Activated CD4-positive, alpha-beta T cell treated with anti-CD3 and anti-CD28 coated beads, Interleukin-2, amount 50 U/mL, for 1 hour (primary cell): ENCODE results near the gene CDH10.

Experiments used
- DNase-seq: peaks from one replicate; pipeline ENCODE4 v3.0.0-alpha.2; 2020

CDH10 gene

DNA sequence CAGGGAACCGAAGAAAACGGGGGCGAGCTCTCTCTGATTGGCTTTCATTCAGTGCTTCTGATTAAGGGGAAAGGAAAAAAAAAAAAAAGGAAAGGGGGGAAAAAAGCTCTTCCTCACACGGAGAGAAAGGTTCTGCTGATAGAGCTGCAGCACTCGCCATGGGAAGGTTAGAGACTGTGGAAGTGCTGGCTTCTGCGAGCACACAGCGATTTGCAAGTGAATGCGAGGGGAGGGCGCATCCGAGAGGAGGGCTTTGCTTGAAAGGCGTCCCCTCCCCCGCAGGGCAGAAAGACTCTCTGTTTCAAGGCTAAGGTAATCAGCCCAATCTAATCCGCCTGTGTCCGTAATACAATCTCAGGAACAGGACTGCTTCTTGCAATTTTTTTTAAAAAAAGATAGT lies at the start of gene CDH10:
TSS of gene CDH10 (minus strand) at position 218 of the 400 bp plus-strand sequence. CDS start 51,488 bp downstream, outside the sequence.
- no peak for DNase-seq

DNA sequence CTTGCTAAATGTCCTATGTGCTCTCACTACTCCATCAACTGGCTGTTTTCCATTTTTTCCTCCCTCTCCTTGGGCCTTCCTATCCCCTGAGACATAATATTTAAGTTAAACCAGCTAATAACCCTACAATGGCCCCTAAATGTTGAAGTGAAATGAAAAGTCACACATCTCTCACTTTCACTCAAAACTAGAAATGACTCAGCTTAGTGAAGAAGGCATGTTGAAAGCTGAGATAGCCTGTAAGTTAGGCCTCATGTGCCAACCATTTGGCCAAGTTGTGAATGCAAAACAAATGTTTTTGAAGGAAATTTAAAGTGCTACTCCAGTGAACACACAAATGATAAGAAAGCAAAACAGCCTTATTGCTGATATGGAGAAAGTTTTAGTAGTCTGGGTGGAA lies 48.8 kb upstream of the CDH10 start:
- no peak for DNase-seq

DNA sequence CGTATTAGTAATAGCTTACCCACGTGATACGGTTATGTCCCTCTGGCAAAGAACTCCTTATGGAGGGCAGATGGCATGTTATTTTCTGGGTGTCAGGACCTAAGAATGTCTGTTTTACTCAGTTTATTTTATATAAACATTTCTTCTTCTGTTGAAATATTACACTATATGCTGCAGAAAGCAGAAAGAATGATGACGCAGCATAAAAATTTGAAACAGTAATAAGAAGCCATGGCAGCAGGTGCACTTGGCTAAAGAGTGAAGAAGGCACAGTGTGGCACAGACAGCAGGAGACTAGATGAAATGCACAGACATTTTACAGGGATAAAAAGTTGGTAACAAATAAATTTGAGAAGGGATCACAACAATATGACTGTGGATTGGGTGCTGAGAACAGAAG lies 46.3 kb upstream of the CDH10 start:
- no peak for DNase-seq

DNA sequence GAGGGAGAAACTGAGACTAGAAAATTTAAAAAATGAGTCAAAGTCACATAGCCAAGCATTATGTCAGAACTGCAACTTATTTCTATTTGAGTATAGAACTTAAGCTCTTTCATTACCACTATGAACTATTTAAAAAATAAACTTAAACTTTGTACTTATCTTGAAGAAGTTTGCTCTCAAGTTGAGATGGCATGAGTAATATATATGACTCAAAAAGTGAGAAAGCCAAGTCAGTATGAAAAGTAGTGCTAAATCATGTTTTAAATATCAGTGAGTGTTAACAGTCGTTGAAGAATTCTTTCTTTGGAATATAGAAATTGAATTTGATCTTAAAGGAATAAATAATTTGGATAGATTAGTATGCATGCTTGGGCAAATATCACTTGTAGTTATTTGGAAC lies 36.3 kb upstream of the CDH10 start:
- no peak for DNase-seq

DNA sequence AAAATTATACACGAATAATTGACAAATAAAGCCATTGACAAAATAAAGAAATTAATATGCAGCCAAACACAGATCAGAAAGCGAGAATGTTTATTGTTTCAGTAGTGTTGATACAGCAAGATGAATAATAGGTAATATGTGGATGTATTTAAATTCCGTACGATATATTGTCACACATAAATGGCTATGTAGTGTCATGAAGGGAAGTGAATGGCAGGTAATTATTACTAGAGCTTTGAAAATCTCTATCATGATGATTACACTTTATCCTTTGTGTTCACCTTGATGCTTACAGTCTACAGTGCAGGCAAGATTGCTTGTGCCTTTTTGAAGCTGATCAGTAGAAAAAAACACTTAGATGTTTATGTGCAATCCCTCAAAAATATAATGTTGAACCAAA lies 23.3 kb upstream of the CDH10 start:
- DNase-seq = no peak

DNA sequence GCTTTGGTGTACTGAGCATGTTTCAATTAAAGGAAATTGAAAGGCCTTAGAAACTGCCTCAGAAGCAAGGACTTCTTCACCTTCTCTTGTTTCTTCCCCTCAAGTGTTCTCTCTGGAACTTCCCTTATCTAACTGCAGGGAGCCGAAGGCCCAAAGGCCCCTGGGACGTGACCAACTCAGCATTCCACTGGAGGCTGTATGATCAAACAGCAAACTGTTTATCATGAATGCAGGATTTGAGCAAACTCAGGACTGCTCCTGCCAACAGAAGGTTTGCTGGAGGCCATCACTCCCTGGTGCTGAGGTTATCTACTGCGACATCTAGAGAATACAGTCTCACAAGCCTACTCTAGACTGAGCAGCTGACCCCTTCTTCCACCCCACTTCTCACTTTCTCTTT lies 4.8 kb upstream of the CDH10 start:
- no peak for DNase-seq

DNA sequence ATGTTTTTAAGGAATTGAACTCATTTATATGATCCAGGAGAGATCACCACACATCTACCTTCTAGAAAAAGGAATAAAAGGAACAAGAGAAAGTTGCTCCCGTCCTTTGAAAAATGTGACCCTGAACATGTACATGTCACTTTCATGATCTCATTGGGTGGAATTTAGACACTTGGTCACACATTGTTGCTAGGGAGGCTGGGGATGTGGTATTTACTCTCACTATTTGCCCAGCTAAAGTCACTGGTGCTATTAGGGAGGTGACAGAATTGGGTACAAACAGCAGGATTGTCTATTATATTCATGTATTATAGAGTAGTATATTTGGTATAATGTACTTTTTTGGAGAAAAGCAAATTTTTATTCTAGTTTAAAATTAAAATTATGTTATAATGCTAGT lies 2.1 kb upstream of the CDH10 start:
- DNase-seq = no peak

DNA sequence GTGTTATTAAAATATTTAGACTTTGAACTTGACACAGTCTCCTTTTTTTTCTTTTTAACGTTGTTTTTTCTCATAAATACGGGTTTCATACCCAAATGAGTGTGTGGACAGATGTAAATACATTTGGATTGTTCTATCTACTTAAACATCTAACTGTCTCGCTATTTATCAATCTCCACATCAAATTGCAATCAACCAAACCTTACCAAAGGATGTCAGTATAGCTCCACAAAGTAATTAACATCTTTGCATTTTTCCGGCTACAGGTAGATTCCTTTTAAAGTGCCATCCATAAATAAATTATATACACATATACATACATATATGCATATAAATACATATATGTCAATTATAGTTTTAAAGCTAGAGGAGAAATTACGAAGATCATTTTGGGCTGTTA lies 705 bp upstream of the CDH10 start:
- DNase-seq = no peak

DNA sequence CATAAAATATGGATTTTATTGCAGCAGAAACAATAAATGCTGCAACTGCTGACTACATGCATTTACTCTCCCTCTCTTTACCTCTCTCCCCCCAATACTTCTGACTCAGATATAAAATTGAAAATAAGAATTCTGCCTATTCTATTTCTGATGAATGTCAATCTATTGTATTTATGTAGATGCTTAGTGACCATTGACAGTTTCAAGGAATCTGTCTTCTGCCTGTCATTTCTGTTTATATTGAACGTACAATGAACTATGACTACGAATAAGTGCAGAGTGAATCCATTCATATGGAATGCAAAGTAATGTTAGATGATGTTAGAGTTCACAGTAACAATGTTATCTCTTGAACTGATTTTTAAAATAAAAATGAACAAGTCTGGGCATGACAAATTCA lies 898 bp downstream of the CDH10 start:
- no peak for DNase-seq

DNA sequence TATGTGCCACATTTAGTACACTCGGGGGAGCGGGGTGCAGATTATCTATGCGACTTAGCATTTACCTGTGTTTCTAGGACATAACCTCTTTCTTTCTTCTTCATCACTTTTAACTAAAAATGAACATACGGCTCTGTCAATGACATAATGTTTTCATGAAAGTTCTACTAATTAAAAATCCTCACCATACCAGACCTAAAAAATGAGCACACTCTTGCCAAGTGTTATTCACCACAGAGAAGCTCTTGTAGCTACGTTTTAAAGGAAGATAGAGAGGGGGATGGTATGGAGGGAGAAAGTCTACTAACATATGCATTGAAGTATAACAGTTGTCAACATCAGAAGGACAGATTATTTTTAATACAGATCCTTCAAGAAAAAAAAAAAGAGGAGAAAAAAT lies 1.6 kb downstream of the CDH10 start:
- DNase-seq = no peak

DNA sequence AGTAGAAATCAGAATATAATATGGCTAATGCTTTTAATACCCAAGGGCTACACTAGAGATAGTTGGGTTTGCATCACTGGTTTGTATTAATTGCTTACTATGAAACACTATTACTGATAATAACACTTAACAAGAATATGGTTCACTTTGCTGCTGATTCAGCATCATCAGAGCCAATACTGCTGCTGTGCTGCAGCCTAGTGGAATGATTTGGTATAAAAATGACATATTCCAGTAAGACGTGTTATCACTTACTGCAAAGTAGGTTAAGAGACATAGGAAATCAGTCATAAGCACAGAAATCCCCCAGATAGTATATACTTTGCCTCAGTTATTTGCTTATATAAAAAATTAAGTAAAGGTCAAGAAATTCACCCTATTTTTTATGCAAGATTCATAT lies 2.8 kb downstream of the CDH10 start:
- DNase-seq = no peak

DNA sequence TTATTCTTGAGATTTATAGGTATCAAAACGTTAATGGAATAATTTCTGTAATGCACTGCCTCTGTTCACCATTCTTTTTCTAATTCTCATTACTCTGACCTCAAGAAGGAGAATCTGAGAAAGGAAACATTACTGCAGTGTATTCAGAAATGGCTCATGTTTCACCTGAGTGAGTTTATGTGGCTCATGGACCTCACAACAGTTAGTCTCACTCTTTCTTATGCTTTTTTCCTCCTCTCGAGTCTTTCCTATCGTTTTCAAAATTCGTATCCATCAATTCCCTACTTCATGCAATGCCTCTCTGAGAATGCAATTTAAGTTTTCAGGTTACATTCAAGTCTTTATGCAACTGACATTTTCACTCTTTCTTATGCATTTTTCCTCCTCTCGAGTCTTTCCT lies 9.6 kb downstream of the CDH10 start:
- DNase-seq = no peak

DNA sequence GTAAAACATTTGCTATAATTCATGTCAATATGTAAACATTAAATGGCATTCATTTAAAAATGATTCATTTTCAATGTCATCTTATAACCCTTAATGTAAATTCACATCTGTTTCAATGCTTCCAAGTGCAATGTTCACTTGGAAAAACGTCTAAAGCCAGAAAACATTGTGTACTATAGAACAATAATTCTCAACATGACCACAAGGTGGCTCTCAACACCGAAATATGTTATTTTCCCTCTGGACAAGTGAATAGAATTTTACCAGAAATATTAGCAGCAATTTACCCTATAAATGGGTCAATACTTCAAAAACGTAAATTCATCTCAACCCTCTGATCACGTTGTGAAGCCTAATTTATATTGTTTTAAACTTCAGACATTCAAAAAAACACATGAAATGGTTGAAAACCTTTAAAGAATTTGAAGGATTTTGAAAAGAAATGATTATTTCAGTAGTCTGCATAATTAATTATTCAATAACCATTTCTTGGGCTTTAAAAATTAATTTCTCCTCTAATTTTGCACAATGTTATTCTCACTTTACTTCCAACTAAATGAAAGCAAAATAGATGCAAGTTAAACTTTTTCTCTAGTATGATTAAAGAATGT lies 11.0 kb downstream of the CDH10 start:
- no peak for DNase-seq

DNA sequence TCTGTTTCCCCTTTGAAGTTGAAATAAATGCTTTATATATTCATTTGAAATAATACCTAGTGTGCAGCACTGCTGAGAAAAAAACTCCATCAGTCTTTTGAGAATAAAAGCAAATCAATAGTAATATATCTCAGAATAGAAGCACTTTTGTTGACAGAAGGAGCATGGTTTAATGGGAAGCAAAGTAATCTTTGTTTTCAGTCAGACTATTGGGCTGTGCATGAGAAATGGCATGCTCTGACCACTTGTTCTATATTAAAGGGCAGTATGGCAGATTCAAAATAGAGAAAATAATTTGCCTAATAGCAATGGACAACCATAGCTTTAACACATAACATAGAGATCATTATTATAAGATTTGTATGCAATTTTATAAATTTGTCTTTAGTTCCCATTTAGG lies 12.4 kb downstream of the CDH10 start:
- no peak for DNase-seq

DNA sequence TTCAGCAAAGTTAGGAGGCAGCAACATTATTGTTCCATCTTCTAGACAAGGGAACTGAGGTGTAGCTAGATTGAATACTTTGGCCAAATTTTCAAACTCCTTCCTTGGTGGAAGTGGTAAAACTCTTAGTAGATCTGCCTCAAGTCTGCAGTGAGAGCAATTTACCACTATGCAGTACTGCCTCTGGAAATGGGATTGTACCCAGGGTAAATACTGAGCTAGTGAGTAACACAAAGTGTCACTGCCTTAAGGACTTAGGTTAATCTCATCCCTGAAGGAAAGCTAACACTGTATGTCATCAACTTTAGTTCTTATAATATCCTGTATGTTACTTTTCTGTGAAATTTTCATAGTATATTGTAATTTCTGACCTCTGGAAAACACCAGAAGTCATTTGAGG lies 13.9 kb downstream of the CDH10 start:
- no peak for DNase-seq

DNA sequence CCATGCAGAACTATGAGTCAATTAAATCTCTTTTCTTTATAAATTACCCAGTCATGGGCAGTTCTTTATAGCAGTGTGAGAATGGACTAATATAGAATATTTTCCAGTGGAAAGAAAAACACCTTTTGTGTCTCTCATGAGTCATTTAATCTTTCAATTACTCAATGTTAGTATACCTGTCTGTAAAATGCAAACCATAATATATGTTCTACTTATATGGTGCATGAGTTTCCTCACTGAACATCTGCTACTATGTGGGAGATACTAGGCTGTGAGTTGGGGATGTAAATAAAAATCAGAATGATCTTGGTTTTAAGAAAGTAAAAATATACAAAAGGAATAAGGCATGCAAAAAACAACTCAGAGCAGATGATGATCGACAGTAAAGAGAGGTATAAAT lies 15.0 kb downstream of the CDH10 start:
- DNase-seq = no peak

DNA sequence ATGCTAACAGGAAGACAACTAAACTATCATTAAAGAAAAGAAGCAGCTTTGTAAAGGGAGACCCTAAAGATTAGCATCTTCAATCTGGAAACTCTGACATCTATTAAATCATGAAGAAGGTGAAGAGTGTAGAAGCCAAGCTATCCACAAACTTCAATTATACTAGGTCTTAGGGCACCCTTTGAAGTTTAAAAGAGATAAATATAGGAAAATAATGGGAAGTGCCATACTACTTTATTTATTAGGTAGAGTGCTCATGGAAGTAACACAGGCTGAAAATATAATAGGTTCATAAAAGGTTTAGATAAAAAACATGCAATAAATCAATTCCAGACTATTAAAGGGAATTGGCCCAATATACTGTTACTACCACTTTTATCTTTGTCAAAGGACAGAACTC lies 19.9 kb downstream of the CDH10 start:
- no peak for DNase-seq

DNA sequence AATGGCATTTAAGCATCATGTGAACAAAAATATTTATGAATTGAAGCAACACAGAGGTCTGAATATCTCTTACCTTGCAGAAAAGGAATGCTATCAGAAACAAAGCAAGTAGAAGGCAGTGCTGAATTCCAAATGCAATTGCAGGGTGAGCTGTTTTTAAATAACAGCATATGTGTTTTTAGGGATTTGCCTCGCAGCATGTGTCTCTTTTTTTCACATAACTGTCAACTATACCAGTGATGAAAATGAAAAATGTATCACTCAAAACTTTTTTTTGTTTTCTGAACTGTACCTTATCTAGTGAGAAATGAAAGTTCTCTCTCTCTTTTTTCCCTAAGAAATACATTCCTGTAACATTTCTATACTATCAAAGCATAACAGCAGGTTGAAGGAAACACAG lies 21.2 kb downstream of the CDH10 start:
- DNase-seq = no peak

DNA sequence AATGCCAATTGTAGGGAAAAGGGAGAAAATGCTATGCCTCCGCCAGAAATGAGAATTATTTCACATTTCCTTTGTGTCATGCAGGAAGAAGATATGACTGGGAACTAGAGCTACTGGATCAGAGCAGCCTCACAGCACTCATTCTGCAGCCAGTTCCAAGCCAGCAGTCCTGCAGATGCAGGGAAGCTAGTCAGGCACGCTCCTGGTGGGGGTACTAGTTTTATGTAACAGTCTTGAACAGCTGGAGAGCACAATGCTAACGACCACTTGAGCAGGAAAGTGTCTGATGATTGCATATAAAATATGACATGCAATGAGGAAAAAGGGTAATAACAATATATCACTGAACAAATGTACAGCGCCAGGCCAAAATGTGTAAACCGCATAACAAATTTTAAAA lies 21.7 kb downstream of the CDH10 start:
- DNase-seq = no peak

DNA sequence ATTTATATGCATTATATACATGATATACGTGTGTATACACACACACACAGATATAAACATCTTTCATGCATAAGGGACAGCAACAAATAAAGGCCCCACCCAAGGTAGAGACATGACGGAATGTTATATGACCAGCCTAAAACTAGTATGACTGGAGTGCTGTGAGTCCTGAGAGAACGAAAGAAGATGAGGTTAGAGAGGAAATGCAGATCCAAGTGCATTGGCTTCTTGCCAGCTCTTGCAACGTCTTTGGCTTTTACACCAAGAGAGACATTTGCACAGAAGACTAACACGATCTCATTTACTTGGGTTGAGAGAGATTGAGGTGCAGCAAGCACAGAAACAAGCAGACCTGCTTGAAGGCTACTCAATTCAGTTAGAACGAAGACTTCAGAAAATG lies 23.0 kb downstream of the CDH10 start:
- no peak for DNase-seq

DNA sequence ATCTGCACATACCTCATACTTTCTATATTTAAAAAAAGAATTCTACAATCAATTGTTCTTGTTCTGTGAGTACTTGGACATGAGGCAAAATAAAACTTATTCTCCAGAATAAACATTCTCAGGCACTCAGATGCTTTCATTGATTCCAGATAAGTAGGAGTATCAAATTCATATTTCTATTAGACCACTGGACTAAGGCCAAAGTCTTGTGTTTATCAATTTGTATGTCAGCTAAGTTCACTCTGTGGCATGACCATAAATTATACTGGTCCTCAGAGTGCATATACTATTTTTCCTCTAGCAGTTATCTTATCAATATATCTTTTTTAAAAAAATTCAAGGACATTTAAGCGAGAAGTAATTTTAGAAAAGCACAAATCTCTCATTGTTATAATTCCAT lies 28.2 kb downstream of the CDH10 start:
- DNase-seq = no peak

DNA sequence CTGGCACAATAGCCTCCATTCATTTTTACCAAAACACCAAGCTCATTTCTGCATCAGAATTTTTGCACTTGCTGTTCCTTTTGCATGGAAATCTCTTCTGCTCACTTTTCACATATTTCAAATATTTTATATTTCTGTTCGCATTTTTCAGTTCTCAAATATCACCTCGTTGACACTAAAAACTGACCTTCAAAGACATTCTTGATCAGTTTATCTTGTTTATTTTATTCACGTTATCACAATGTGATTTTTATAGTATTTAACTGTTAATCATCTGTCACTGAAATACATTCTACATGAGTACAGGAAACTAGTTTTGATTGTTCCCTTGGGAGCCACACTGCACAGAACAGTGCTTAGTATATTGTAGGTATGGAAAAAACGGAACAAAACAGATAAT lies 29.6 kb downstream of the CDH10 start:
- DNase-seq = no peak

DNA sequence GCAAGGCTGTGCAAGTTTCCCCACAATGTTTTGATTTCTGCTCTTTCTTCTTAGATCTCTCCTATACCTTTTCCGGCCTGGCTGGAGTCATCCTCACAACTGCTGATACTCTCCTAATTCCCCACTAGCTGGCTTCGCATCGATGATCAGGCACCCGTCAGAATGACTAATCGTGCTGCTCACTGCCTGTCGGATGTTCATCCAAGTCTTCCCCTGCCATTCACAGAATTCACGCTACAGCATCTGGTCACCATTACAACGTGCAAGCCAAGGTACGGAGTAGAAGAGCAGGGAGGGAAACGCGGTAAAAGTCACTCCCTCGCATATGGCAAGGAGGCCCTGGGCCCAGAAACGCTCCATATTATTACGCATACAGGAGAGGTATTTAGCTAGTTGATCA lies 35.1 kb downstream of the CDH10 start:
- DNase-seq = no peak

DNA sequence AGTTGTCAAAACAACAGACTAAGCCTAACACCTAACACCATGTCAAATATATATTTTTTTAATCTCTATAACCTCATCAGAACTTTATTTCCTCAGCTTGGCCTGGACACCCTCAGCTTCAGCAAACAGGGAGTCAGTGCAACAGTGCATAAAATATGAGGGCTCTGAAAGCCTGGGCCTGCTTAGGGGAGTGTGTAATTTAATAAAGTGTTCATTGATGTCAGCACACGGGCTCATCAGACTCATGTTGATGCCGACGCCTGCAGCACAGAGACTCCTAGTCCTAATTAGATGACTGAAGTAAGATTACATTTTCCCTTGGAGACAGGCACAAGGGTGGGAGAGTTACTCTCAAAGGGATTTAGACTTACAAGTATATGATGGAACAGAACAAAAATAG lies 37.8 kb downstream of the CDH10 start:
- DNase-seq = no peak

DNA sequence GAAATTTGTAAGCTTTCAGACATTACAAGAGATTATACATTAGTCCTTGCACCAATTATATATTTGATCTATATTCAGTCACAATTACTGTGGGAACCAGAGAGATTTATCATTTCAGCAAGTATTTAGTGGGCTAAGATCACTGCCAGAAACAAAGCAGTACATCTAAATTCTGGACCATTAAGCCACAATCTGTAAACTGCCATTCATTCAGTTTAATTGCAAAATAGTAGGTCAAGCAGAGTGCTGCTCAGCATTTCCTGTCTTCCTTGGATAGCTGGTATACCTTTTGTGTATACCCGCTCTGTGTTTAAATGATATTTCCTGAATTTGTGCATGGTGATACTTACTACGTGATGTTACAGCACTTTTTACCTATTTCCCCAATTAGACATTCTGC lies 42.6 kb downstream of the CDH10 start:
- no peak for DNase-seq

DNA sequence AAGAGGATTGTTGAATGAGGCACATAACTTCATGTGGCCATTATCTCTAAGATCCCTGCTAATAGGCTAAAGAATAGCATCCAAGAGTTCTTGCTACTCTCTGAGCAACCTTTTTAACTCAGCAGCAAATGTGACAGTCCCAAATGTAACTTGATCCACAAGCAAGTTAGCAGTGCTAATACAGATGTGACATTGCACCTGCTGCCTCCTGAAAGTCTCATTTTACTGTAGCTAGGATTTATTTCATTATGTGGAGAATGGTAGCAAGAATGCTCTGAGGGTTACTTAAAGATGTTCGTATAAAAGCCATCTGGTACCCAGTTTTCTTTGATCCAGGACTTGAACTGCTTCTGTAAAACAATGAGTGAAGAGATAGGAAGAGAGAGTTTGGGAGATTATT lies 45.8 kb downstream of the CDH10 start:
- no peak for DNase-seq
